GM06990 (cell line): ENCODE results near the gene NUP214.

Experiments used
- DNase-seq: peaks from one replicate; pipeline ENCODE4 v3.0.0-alpha.2; 2011; ENCODE audit not compliant: insufficient read length; ENCODE audit errors: extremely low read depth
- H3K27me3 ChIP-seq: replicated peaks from 2 replicates; pipeline ENCODE4 v1.6.0; 2011; ENCODE audit warnings: low read length; ENCODE audit not compliant: control insufficient read depth, insufficient read depth
- H3K36me3 ChIP-seq: 2 replicates; pipeline ENCODE4 v1.5.1; 2011; ENCODE audit warnings: low read length; ENCODE audit not compliant: control insufficient read depth, insufficient read depth
- H3K4me3 ChIP-seq: replicated peaks from 2 replicates; pipeline ENCODE4 v1.5.1; 2011; ENCODE audit warnings: low read depth, mild to moderate bottlenecking, control low read depth, low read length
- TF ChIP-seq, protein P1 (sequence below): IDR thresholded peaks from 2 replicates; pipeline ENCODE4 v1.5.1; 2011; ENCODE audit warnings: low read length, control low read depth, mild to moderate bottlenecking, inconsistent platforms; ENCODE audit not compliant: insufficient read depth, poor library complexity, severe bottlenecking

The NUP214 gene

DNA sequence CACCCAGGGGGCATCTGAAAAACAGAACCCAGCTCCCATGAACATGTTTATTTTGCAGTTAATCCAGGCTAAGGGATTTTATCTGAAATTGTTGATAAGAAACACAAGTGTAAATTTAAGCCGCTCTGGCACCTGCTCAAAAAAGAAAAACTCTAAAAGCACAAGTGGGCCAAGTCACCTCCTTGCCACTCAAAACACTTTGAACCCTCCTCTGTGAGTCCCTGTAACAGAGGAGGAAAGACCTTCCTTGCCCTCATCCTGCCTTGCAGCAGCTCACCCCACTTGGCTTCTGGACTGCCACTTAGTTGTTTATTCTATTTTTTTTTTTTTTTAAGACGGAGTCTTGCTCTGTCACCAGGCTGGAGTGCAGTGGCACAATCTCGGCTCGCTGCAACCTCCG lies 111.4 kb downstream of the NUP214 start:
- DNase-seq: no peak
- Histone ChIP-seq H3K4me3 (no peak overlapping the region), H3K27me3 (no peaks in the 10 kb centered on the region), H3K36me3 (peaks cover 8% of the 10 kb centered on the region)
- TF ChIP-seq, protein P1, sequence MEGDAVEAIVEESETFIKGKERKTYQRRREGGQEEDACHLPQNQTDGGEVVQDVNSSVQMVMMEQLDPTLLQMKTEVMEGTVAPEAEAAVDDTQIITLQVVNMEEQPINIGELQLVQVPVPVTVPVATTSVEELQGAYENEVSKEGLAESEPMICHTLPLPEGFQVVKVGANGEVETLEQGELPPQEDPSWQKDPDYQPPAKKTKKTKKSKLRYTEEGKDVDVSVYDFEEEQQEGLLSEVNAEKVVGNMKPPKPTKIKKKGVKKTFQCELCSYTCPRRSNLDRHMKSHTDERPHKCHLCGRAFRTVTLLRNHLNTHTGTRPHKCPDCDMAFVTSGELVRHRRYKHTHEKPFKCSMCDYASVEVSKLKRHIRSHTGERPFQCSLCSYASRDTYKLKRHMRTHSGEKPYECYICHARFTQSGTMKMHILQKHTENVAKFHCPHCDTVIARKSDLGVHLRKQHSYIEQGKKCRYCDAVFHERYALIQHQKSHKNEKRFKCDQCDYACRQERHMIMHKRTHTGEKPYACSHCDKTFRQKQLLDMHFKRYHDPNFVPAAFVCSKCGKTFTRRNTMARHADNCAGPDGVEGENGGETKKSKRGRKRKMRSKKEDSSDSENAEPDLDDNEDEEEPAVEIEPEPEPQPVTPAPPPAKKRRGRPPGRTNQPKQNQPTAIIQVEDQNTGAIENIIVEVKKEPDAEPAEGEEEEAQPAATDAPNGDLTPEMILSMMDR: no peak

DNA sequence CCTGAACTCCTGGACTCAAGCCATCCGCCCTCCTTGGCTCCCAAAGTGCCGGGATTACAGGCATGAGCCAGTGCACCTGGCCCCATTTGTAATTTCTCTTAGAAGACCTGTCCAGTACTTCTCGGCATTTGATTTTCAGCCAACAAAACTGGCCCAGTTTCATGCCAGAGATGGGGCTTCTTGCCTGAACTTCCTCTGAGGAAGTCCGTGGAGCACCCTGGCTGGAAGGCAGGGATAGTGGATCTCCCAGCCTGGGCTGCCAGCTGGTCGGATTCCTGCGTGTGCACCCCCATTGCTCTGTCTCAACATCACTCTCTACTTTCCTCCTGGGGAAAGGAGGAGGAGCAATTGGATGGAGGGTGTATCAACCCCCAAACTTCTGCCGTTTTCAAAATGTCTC lies 111.9 kb downstream of the NUP214 start:
- peaks cover 8% of the 10 kb centered on the region for H3K36me3 ChIP-seq
- DNase-seq: no peak
- TF ChIP-seq, protein P1: no peak
- no peaks in the 10 kb centered on the region for H3K27me3 ChIP-seq
- no peak overlapping the region for H3K4me3 ChIP-seq

DNA sequence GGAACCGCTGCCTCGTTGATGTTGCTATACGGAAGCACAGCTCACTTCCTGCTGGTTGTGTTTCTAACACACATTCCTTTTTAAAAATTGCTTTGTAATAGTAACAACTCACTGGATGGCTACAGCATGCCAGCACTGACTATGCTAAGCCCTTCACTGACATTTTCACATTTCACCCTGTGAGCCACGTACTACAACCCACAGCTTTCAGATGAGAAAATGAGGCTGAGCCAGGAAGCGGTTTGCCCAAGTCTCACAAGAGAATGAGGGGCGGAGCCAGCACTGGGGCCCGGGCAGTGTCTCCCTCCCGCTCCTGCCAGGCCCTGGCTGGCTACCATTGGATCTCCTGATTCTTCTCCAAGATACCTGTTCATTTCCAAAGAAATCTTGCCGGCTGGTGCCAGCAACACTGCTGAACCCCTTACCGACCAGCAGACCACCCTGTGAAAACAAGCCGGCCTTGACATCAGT lies 112.6 kb downstream of the NUP214 start:
- Histone ChIP-seq H3K4me3 (no peak overlapping the region), H3K36me3 (peaks cover 5% of the 10 kb centered on the region), H3K27me3 (no peaks in the 10 kb centered on the region)
- peak; percentile 76 for DNase-seq
- TF ChIP-seq, protein P1: no peak

DNA sequence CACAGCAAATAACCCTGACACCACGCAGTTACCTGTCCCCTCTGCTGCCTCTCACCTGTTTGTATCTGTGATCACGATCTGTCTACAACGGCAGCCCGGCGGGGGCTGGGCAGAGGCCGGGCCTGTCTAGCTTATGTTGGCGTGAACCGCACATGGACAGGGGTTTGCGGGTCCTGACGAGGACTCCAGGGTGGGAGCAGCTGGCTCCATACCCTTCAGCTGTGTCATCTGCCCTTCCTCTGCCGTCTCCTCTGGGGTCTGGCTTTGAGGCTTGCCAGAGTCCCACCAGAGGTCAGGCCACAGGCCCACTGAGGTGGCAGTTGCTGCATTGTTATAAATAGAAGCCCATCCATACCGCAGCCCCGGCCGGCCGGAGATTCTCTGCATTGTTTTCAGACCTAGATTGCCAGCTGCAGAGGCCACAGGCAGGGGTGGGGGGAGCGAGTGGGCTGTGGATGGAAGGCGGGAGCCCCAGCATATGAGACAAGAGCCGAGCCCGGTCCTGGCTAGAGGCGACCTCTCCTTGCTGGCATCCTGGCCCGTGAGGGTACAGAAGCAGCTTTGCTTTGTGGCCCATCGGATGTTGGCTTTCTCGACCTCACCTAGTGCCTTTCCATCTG lies 113.1 kb downstream of the NUP214 start:
- no peak for DNase-seq
- TF ChIP-seq, protein P1: no peak
- Histone ChIP-seq H3K27me3 (no peaks in the 10 kb centered on the region), H3K4me3 (no peak overlapping the region), H3K36me3 (peaks cover 3% of the 10 kb centered on the region)

DNA sequence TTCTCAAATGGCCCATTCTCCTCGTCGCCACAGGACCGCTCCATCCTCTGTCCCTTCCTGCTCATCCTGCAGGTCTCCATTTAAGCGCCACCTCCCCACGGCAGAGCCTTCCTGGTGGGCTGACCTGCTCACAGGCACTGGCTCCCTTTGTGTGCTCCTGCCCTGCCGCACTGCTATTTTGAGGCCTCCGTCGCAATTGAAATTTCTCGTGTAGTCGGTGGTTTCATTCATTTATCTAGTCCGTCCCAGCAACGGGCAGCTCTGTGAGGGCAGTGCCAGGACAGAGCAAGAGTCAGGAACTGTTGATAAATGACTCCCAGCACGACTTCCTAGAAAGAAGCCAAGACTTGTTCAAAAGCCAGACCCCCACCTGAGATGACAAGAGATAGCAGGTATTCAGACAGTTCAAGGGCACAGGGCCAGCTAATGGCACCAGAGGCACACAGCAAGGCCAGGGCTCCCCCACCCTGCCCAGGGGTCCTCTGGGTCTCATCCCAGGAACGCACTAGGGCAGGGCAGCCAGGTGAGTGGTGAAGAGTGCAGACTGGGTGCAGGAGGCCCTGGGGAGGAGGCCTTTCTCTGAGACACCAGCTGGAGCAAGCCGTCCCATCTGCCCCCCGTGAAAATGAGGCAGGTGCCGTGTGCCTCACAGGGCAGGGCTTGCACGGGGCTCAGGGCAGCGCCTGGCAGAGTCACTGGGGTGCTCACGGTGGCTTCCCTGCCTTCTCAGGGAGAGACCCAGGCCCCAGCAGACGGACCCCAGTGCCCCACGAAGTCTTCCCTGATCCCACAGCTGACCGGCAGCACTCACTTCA lies 114.0 kb downstream of the NUP214 start:
- H3K27me3 ChIP-seq: no peaks in the 10 kb centered on the region
- H3K4me3 ChIP-seq: no peak overlapping the region
- TF ChIP-seq, protein P1: no peak
- H3K36me3 ChIP-seq: peaks cover 3% of the 10 kb centered on the region
- DNase-seq: no peak
